VCaP (cell line): Measurements from ENCODE around the gene CTH.

Experiments
- H3K27ac ChIP-seq: fragments of 450-650 bp; 2 replicates; pipeline ENCODE4 v1.5.1; 2017
- TF ChIP-seq, protein P1 (sequence below): fragments of 450-650 bp; conservative IDR thresholded peaks from 2 replicates; pipeline ENCODE4 v1.5.1; 2017; ENCODE audit warnings: mild to moderate bottlenecking, moderate library complexity

CTH gene

DNA sequence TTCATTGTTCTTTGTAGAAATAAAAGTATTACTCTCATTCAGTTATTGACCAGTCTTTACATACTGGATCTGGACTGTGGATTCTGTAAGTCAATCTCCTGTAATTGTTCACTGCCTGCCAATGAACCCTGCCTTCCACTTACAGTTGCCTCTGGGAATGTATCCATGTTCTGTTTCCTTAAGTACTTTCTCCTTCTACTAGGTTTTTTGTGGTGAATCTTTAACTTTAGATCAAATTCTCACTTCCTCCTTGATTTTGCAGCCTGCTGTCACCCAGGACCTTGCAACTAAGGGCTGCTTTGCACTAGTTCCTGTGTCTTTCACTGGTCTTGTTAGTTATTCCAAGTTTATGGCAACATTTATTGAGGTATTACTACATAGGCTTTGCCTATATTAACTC is 28.4 kb upstream of the CTH start:
- TF ChIP-seq, protein P1, sequence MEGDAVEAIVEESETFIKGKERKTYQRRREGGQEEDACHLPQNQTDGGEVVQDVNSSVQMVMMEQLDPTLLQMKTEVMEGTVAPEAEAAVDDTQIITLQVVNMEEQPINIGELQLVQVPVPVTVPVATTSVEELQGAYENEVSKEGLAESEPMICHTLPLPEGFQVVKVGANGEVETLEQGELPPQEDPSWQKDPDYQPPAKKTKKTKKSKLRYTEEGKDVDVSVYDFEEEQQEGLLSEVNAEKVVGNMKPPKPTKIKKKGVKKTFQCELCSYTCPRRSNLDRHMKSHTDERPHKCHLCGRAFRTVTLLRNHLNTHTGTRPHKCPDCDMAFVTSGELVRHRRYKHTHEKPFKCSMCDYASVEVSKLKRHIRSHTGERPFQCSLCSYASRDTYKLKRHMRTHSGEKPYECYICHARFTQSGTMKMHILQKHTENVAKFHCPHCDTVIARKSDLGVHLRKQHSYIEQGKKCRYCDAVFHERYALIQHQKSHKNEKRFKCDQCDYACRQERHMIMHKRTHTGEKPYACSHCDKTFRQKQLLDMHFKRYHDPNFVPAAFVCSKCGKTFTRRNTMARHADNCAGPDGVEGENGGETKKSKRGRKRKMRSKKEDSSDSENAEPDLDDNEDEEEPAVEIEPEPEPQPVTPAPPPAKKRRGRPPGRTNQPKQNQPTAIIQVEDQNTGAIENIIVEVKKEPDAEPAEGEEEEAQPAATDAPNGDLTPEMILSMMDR = no peak
- H3K27ac ChIP-seq = no peak overlapping the region

DNA sequence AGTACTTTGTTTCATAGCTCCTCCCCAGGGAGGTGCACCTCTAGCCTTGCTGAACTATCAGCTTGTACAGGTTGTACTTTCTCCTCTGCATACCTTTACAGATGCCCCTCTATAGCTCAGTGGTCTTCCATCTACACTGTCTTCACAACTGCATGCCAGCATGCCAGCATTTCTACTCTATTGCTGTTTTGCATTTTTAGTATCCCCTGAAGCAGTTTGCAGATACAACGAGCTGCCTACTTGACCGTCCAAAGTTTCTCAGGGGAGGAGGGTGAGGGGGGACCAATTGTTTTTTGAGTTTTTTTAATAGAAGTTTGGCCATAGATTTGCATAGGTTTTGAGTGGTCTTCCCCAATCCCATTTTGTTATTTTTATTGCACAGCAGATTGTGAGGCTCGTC is 27.6 kb upstream of the CTH start:
- TF ChIP-seq, protein P1 = no peak
- H3K27ac ChIP-seq = no peak overlapping the region

DNA sequence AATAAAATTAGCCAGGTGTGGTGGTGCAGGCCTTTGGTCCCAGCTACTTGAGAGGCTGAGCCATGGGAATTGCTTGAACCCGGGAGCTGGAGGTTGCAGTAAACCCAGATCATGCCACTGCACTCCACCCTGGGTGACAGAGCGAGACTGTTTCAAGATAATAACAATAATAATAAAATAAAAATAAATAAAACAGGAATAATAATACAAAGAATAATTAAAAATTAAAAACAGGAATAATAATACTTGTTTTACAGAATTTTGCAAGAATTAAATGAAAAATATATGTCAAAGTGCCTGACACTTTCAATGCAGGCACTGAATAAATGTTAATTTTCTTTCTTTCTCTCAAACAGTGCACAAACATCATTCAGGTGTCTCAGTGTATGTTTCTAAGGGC is 26.5 kb upstream of the CTH start:
- H3K27ac ChIP-seq = no peak overlapping the region
- TF ChIP-seq, protein P1 = no peak

DNA sequence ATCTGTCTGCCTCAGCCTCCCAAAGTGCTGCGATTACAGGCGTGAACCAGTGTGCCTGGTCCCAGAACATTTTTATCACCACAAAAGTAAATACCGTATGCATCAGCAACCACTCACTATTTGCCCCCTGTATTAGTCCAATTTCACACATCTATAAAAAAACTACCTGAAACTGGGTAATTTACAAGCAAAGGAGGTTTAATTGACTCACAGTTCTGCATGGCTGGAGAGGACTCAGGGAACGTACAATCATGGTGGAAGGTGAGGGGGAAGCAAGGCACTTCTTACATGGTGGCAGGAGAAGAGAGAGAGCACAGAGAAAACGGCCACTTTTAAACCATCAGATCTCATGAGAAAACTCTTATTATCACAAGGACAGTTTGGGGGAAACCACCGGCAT is 25.6 kb upstream of the CTH start:
- TF ChIP-seq, protein P1 = no peak
- H3K27ac ChIP-seq = no peak overlapping the region

DNA sequence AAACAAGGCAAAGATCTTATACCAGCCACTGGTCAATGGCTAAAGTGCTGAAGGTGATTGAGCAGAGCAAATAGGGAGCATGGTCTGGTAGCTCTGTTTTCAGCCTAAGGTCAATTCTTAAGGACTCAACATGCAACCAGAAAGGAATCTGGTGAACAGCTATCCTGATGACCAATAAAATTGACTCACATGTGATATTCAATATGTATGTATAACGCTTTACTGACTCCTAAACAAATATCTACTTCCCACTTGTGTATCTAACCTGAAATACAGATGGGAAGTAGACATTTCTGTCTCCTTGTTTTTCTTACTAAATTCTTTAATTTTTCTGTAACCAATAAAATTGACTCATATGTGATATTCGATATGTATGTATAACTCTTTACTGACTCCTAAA is 24.9 kb upstream of the CTH start:
- TF ChIP-seq, protein P1 = no peak
- H3K27ac ChIP-seq = no peak overlapping the region

DNA sequence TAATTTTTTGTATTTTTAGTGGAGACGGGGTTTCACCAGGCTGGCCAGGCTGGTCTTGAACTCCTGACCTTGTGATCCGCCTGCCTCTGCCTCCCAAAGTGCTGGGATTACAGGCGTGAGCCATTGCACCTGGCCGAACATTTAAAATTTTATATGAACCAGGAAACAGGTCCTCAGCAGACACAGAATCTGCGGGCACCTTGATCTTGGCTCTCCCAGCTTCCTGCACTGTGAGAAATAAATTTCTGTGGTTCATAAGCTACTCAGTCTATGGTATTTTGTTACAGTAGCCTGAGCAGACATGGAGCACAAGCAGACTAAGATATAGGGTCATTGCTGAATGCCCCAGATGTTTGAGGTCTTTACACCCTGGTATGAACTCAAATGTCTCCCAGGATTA is 23.6 kb upstream of the CTH start:
- TF ChIP-seq, protein P1 = no peak

DNA sequence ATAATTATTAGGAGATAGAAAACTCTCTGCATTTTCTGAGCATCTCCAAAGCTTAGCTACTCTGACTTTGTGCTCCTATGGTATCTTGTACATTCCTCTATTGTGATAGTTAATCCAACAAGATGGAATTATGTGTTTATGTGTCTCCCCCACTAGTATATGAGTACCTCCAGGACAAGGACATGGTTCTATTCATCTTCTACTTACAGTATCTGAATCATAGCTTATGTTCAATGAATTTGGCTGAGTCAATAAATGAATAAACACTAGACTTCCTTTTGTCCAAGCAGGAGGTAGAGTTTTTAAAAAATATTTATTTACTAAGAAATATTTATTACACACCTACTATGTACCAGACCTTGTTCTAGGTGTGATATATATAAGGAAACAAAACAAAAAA is 18.4 kb upstream of the CTH start:
- no peak overlapping the region for H3K27ac ChIP-seq
- TF ChIP-seq, protein P1 = no peak

More for the DNA sequence above, 23.6 kb upstream of the CTH start:
- H3K27ac ChIP-seq = no peak overlapping the region

DNA sequence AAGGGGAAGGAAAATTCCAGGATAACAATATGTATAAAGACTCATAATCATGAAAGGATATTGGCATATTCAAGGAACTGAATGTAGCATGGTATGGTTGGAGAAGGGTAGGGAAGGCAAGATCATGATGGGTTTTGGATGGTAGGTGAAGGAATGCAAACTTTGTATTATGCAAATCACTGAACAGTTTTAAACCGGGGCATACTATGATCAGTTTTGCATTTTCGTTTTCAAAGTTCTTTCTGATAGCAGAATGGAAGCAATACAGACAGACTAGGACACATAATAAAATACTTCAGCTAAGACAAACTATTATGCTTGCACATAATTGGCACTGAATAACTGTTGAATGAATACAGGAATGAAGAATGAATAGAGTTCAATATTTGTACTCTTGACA is 14.5 kb upstream of the CTH start:
- TF ChIP-seq, protein P1 = no peak
- H3K27ac ChIP-seq = no peak overlapping the region
